ENCODE data around the gene STK16.

Gene STK16

DNA sequence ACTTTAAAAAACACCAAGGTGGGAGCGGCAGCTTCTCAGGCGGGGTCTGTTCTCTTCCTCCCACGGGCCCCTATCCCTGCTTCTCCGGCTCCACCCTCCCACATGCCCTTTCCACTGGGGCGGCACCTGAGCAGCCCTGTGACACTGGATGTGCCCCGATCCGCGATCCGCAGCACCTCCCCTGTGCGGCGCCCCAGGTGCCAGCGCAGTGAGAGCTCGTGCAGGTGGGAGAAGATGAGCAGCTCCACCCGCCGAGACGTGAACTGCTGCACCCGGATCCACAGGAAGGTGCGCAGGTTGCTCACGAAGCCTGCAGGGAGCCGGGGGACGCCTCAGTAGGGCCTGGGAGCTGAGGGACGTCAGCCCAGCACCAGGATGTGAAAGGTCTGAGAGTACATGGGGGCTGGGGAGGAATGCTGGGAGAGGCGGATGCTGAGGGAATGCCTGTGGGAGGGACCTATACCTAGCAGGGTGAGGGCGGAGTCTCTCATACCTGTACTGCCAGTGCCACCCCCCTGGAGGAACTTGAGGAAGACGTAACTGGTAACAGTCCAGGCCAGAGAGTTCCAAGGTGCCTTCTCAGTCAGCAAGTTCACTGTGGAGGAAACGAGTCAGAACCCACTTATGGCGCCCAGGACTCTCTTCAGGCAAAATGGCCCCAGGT, 29.3 kb upstream of the STK16 start:
- DNase-seq (ENCODE audit: low read depth) = no peak
- H3K4me3 ChIP-seq (ENCODE audit: low read length) = no peak overlapping the region
- TF ChIP-seq, protein P1, sequence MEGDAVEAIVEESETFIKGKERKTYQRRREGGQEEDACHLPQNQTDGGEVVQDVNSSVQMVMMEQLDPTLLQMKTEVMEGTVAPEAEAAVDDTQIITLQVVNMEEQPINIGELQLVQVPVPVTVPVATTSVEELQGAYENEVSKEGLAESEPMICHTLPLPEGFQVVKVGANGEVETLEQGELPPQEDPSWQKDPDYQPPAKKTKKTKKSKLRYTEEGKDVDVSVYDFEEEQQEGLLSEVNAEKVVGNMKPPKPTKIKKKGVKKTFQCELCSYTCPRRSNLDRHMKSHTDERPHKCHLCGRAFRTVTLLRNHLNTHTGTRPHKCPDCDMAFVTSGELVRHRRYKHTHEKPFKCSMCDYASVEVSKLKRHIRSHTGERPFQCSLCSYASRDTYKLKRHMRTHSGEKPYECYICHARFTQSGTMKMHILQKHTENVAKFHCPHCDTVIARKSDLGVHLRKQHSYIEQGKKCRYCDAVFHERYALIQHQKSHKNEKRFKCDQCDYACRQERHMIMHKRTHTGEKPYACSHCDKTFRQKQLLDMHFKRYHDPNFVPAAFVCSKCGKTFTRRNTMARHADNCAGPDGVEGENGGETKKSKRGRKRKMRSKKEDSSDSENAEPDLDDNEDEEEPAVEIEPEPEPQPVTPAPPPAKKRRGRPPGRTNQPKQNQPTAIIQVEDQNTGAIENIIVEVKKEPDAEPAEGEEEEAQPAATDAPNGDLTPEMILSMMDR (conservative IDR thresholded peaks at IDR 0.05; ENCODE audit: low read depth, low read length) = no peak

DNA sequence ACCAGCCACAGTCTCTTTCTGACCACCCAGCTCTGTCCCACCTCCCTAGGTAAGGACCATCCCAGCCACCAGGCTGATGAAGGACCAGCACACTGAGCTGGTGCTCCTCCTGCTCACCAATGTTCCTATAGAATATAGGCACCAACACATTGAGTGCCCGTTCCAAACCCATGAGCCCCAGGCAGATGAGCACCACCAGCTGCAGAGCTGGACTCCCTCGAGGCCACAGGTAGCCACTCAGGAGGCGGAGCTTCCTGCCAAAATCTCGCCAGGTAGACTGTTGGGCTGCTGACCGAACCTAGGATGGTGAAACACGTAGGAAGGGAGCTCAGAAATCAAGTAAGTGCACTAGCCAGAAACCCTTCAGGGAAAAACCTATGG, 28.8 kb upstream of the STK16 start:
- DNase-seq (ENCODE audit: low read depth) = no peak
- TF ChIP-seq, protein P1 (conservative IDR thresholded peaks at IDR 0.05; ENCODE audit: low read depth, low read length) = no peak
- H3K4me3 ChIP-seq (ENCODE audit: low read length) = no peak overlapping the region

DNA sequence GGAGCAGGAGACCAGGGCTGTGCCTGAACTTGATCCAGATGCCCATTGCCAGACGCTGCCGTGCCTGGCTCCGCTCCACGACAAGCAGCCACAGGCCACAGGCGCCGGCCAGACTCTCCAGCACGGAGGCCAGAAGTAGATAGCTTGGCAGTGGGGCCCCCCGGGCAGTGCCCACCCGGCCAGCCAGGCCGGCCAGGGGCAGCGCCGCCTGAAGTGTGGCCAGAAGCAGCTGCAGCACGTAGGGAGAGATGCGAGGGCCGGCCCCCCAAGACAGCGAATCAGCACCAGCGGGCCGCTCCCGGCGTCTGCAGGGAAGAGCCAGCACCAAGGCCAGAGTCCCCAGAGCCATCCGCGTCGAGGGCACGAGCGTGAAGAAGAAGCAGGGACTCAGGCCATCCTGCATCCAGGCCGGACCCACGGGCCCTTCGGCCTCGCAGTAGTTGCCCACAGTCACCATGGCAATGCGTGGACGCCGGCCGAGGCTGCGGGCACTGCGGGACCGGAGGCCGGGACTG, 27.0 kb upstream of the STK16 start:
- TF ChIP-seq, protein P1 (conservative IDR thresholded peaks at IDR 0.05; ENCODE audit: low read depth, low read length) = no peak
- peak; percentile 28 for DNase-seq (ENCODE audit: low read depth)
- H3K4me3 ChIP-seq (ENCODE audit: low read length) = peak overlapping the region; percentile 39

DNA sequence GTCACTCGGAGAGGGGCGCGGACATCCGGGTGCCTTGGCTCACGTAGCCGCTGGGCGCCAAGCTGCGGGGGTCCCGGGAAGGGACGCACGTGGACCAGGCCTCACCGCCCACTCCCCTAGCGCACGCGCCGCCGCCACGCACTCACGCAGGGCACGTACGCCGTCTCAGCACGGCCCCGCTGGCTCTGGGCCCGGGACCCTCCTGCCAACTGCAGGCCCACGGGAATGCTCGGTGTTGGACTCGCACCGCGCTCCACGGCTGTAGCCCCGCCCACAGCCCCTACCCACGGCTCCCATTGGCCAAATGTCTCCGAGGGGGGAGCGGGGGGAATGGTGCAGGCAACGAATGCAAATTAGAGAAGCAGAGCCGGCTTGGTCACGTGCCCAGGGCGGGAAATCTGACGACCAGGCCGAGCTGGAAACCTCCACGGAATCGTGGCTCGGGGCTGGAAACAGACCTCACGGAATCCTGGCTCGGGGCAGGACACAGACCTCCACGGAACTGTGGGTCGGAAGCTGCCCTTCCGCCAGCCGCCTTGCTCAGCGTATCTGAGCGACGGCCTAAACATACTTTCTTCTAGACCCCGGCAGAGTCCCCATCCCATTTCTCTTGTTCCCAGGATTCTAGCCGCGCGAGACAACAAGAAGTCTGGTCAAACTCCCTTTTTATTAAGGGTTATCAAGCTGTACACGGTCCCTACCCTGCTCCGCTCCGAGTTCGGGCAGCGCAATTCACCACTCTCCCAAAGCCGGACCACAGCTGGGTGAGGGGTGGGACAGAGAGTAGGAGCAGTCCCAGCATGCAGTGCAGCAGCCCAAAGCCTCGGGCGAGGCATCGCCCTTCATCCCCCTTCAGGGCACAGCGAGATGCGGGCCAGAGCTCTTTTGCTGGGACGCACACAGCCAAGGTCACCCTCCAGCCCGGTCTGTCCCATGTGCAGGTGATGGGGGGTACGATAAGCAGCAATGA, 26.3 kb upstream of the STK16 start, which contains the start of gene ABCB6:
Gene ABCB6, minus strand, starts transcription at position 227 of the 970 bp plus-strand sequence. CDS start 285 bp downstream, outside the sequence.
- peak; percentile 68 for DNase-seq (ENCODE audit: low read depth)

DNA sequence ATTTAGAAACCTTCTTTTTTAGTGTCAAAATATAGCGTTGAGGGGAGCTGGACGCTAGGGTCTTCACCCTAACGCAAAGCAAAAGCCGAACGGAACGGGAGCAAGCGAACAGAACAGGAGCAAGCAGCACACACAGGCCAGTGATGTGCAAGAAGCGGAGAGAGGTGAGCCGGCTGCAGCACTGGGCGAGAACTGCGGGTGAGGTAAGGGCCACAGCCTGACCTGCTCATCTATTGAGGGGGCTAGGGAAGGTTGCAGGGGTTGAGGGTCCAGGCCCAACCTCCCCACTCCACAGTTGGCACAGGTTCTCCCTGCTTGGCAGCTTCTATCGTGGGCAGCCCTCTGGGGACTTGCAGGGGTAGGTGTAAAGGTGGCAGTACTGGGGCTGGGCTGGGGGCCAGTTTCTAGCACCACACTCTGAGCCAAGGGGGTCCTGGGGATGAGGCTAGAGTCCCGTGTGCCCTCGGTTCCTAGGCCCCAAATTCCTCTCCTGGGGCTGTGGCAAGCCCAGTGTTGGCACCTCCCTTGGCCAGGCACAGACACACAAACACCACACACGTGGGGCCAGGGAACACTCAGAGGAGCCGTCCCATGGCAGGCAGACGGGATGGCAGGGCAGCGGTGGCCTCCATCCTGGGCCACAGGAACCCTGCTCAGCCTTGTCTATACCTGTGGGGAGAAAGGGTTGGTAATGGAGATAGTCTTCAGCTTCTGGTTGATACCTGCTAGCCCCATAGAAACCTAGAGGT, 25.3 kb upstream of the STK16 start:
- H3K4me3 ChIP-seq (ENCODE audit: low read length) = no peak overlapping the region
- TF ChIP-seq, protein P1 (conservative IDR thresholded peaks at IDR 0.05; ENCODE audit: low read depth, low read length) = no peak
- no peak for DNase-seq (ENCODE audit: low read depth)

More for the DNA sequence above, 26.3 kb upstream of the STK16 start, which contains the start of gene ABCB6:
- peak within 1 kb of the TSS; percentile 39 for H3K4me3 ChIP-seq (ENCODE audit: low read length)
- TF ChIP-seq, protein P1 (conservative IDR thresholded peaks at IDR 0.05; ENCODE audit: low read depth, low read length) = no peak

DNA sequence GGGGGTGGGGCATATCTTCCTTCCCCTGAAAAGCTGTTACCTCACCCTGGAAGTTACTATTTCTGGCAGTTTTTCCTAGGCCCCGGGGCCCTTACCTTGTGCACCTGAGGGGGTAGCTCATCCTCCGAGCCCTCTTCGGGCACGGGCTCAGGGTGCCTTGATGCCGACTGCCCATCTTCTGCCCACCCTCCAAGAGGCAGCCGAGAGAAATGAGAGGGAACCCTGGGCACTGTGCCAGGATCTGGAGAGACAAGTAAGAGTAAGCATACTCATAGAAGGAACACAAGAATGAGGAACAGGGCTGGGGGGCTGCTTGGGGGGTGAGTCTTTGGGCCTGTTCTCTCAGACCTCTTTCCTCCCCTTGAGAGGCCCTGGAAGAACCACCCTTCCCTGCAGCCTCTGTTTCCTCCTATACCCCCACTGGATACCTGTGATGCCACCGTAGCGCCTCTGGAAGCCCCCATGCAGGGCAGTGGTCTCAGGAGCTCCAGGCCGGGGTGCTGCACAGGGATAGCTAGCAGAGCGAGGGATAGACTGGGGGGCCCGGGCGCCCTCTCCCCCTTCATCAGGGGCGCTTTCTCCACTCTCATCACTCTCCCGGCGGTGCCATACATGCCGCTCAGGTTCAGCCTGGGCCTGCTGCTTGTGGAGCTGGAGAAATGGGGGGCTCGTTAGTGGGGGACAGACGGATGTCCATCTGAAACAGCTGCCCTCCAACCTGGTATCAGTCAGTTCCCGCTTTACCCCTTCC, 24.5 kb upstream of the STK16 start:
- H3K4me3 ChIP-seq (ENCODE audit: low read length) = no peak overlapping the region
- TF ChIP-seq, protein P1 (conservative IDR thresholded peaks at IDR 0.05; ENCODE audit: low read depth, low read length) = no peak
- DNase-seq (ENCODE audit: low read depth) = no peak
